ENCODE measurements around the gene SDK1.

Gene SDK1

DNA sequence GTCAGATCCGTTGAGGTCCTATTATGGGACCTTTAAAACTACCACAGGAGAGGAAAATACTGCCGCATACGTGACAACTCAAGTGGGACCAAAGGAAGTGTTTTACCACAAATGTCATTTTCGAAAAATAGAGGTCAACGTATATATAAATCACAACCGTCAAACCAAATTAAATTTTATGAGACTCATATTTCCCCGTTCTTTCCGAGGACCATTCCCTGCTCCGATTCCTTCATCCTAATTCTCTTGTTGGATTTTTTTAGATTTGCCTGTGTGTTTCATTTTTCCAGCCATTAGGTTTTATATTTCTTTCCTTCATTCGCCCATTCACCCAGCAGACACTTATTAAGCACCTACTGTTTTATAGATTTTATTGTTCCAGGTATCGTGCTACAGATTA is 797.1 kb downstream of the SDK1 start:
- Histone ChIP-seq H3K4me1 (ENCODE audit: insufficient read depth, low read length) (no peaks in the 10 kb centered on the region), H3K4me3 (ENCODE audit: low read depth in 1 of 2, low read length in 2 of 2) (no peak overlapping the region), H3K27ac (ENCODE audit: low read depth, low read length) (no peak overlapping the region), H3K27me3 (ENCODE audit: control insufficient read depth in 1 of 2, insufficient read depth in 2 of 2, low read length in 2 of 2) (no peaks in the 10 kb centered on the region), H3K36me3 (ENCODE audit: insufficient read depth, low read length) (no peaks in the 10 kb centered on the region), H3K9ac (ENCODE audit: low read length) (no peak overlapping the region), H3K9me3 (ENCODE audit: low read length) (no peaks in the 10 kb centered on the region)

DNA sequence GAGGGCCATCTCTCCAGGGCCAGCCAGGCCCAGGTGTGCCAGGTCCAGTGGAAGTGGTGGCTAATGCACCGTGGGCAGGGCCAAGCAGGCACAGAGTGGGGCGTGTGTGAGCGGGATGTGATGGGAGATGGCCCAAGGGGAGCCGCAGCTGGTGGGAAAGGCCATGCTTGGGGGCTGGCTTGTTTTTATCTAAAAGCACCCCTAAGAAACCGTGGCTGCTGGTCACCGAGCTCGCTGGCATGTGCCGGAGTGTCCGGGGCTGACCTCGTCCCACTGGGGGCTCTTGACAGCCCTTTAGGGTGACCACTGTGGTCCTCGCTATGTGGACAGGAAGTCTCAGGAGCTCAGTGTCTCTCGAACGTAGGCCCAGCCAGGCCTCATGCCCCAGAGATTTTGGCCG is 798.6 kb downstream of the SDK1 start:
- Histone ChIP-seq H3K36me3 (ENCODE audit: insufficient read depth, low read length) (no peaks in the 10 kb centered on the region), H3K9me3 (ENCODE audit: low read length) (no peaks in the 10 kb centered on the region), H3K27me3 (ENCODE audit: control insufficient read depth in 1 of 2, insufficient read depth in 2 of 2, low read length in 2 of 2) (no peaks in the 10 kb centered on the region), H3K9ac (ENCODE audit: low read length) (no peak overlapping the region), H3K4me3 (ENCODE audit: low read depth in 1 of 2, low read length in 2 of 2) (no peak overlapping the region), H3K27ac (ENCODE audit: low read depth, low read length) (no peak overlapping the region), H3K4me1 (ENCODE audit: insufficient read depth, low read length) (no peaks in the 10 kb centered on the region)

DNA sequence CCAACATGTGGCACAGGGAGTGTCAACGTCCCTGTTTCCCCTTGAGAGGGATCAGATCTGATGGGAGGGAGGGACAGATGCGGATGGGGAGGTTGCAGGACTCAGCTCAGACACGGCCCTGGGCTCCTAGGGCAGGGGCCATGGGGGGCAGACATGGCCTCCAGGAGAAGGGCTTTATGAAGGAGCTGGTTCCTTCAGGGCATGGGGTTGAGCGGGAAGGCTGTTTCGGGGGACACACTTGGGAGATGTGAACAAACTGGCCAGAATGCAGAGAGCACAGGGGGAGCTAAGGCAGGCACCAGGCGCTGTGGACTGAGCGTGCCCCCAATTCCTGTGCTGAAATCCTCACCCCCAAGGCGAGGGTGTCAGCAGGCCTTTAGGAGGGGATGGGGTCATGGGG is 799.1 kb downstream of the SDK1 start:
- no peaks in the 10 kb centered on the region for H3K9me3 ChIP-seq (ENCODE audit: low read length)

DNA sequence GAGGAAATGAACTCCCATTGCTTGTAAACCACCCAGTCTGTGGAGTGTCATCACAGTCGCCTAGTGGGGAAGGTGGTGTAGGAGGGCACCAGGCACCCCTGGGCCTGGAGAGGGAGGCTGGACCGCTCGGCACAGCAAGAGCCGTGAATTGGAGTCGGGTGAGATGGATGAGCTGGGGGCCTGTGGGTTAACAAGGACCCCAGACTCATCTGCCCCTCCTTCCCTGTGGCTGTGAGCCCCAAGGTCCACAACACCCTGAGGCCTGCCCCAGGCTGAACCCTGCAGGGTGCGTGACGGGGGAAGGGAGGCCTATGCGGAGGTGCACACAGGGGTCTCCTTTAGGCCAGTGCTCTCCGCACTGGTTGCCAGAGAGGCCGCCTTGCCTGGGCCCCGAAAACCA is 799.6 kb downstream of the SDK1 start:
- H3K36me3 ChIP-seq (ENCODE audit: insufficient read depth, low read length): no peaks in the 10 kb centered on the region
- no peaks in the 10 kb centered on the region for H3K9me3 ChIP-seq (ENCODE audit: low read length)
- H3K9ac ChIP-seq (ENCODE audit: low read length): no peak overlapping the region
- H3K27me3 ChIP-seq (ENCODE audit: control insufficient read depth in 1 of 2, insufficient read depth in 2 of 2, low read length in 2 of 2): no peaks in the 10 kb centered on the region
- no peaks in the 10 kb centered on the region for H3K4me1 ChIP-seq (ENCODE audit: insufficient read depth, low read length)
- H3K4me3 ChIP-seq (ENCODE audit: low read depth in 1 of 2, low read length in 2 of 2): no peak overlapping the region
- no peak overlapping the region for H3K27ac ChIP-seq (ENCODE audit: low read depth, low read length)

More for the DNA sequence above, 799.1 kb downstream of the SDK1 start:
- no peaks in the 10 kb centered on the region for H3K36me3 ChIP-seq (ENCODE audit: insufficient read depth, low read length)
- no peak overlapping the region for H3K27ac ChIP-seq (ENCODE audit: low read depth, low read length)
- H3K4me1 ChIP-seq (ENCODE audit: insufficient read depth, low read length): no peaks in the 10 kb centered on the region
- H3K27me3 ChIP-seq (ENCODE audit: control insufficient read depth in 1 of 2, insufficient read depth in 2 of 2, low read length in 2 of 2): no peaks in the 10 kb centered on the region
- H3K9ac ChIP-seq (ENCODE audit: low read length): no peak overlapping the region
- H3K4me3 ChIP-seq (ENCODE audit: low read depth in 1 of 2, low read length in 2 of 2): no peak overlapping the region

DNA sequence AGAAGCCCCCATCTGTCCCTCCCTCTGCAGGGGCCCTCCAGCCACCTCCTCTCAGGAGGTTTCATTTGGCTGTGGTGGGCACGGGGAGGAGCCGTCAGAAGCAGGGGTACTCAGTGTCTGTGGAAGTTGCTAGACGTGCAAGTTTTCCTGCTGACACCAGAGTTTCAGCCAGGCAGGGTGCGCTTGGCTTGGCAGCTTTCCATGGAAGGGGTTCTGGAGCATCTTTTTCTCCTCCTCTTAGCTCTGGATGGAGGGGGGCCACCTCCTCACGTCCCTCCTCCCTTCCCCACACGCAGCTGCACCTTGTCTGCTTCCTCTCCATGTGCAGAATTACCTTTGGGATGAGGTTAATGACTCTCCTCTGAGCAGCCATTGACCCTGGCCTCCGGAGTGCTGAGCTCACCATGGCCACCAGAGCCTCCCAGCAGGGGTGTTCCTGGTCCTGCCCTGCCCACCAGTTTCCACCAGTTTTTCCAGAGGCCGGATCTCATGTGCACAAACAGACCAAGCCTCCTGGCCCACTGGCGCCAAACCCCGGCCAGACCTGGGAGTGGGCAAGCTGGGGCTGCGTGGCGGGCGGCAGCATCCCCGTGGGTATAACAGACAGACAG is 801.3 kb downstream of the SDK1 start:
- Histone ChIP-seq H3K27me3 (ENCODE audit: control insufficient read depth in 1 of 2, insufficient read depth in 2 of 2, low read length in 2 of 2) (no peaks in the 10 kb centered on the region), H3K27ac (ENCODE audit: low read depth, low read length) (no peak overlapping the region), H3K9me3 (ENCODE audit: low read length) (no peaks in the 10 kb centered on the region), H3K36me3 (ENCODE audit: insufficient read depth, low read length) (no peaks in the 10 kb centered on the region), H3K9ac (ENCODE audit: low read length) (no peak overlapping the region), H3K4me1 (ENCODE audit: insufficient read depth, low read length) (no peaks in the 10 kb centered on the region), H3K4me3 (ENCODE audit: low read depth in 1 of 2, low read length in 2 of 2) (no peak overlapping the region)

DNA sequence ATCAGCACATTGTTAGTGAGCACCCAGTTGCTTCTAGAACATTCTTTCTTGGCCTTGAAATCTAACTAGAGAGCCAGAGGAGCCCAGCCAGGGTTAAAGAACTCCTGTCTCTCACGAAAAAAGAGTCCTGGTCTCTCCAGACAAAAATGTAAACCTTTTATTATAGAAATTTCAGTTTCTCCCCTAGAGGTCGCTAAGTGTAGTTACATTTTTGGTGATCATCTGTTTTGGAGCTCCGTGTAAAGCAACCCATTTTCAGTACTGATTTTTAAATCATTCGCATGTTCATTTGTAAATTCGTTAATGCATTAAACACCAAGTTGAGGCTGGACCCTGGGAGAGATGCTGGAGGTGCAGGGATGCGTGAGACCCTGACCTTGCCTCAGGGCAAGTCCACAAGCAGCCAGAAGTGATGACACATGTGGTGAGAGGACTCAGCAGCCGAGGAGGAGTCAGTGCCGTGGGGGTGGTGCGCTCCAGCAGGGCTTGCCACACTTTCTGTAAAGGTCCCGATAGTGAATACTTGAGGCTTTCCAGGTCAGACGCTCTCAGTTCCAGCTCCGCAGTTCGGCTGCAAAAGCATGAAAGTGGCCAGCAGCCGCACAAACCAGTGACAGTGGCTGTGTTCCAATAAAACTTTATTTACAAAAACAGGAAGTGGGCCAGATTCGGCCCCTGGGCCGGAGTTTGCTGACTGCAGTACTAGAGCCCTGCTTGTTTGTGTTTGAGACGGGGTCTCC is 802.5 kb downstream of the SDK1 start:
- Histone ChIP-seq H3K9me3 (ENCODE audit: low read length) (no peaks in the 10 kb centered on the region), H3K27me3 (ENCODE audit: control insufficient read depth in 1 of 2, insufficient read depth in 2 of 2, low read length in 2 of 2) (no peaks in the 10 kb centered on the region), H3K27ac (ENCODE audit: low read depth, low read length) (no peak overlapping the region), H3K9ac (ENCODE audit: low read length) (no peak overlapping the region), H3K4me3 (ENCODE audit: low read depth in 1 of 2, low read length in 2 of 2) (no peak overlapping the region), H3K36me3 (ENCODE audit: insufficient read depth, low read length) (no peaks in the 10 kb centered on the region), H3K4me1 (ENCODE audit: insufficient read depth, low read length) (no peaks in the 10 kb centered on the region)

DNA sequence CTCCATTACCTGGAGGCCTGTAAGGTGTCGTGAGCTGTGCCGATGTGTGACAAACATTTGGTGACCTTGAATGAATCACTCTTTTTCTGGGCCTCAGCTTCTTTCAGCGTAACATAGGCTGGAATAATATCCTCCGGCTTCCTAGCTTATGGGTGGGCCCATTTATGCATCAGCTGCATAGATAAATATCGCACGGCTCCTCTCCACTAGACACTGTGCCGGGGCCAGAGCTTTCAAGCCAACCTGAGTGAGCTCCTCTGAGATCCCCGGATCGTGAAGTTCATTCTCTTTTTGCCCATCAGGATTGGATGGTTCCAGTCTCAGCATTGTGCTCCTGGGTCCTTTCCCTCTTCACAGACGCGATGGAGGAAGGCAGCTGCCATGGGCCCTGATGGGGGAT is 806.8 kb downstream of the SDK1 start:
- Histone ChIP-seq H3K27ac (ENCODE audit: low read depth, low read length) (no peak overlapping the region), H3K4me3 (ENCODE audit: low read depth in 1 of 2, low read length in 2 of 2) (no peak overlapping the region)

DNA sequence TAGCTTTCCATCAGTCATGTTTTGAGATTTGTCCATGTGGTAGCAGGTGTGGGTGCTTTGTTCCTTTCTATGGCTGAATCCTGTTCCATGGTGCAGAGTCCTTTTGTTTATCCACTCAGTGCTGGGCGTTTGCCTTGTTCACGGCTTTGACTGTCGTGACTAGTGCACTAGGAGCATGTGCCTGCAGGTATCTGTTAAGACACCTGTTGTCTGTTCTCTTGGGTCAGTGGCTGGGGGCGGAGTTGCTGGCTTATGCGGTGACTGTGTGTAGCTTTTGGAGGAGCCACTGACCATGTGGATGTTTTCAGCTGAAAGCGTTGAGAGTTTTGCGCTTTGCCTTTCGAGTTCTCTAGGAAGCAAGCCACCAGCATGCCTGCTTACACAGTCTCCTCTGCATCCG is 807.9 kb downstream of the SDK1 start:
- H3K4me3 ChIP-seq (ENCODE audit: low read depth in 1 of 2, low read length in 2 of 2): no peak overlapping the region
- no peaks in the 10 kb centered on the region for H3K4me1 ChIP-seq (ENCODE audit: insufficient read depth, low read length)
- no peaks in the 10 kb centered on the region for H3K27me3 ChIP-seq (ENCODE audit: control insufficient read depth in 1 of 2, insufficient read depth in 2 of 2, low read length in 2 of 2)
- no peaks in the 10 kb centered on the region for H3K9me3 ChIP-seq (ENCODE audit: low read length)
- peaks cover 4% of the 10 kb centered on the region for H3K36me3 ChIP-seq (ENCODE audit: insufficient read depth, low read length)
- H3K27ac ChIP-seq (ENCODE audit: low read depth, low read length): no peak overlapping the region
- H3K9ac ChIP-seq (ENCODE audit: low read length): no peak overlapping the region

More for the DNA sequence above, 806.8 kb downstream of the SDK1 start:
- no peaks in the 10 kb centered on the region for H3K36me3 ChIP-seq (ENCODE audit: insufficient read depth, low read length)
- H3K27me3 ChIP-seq (ENCODE audit: control insufficient read depth in 1 of 2, insufficient read depth in 2 of 2, low read length in 2 of 2): no peaks in the 10 kb centered on the region
- H3K9ac ChIP-seq (ENCODE audit: low read length): no peak overlapping the region
- H3K4me1 ChIP-seq (ENCODE audit: insufficient read depth, low read length): no peaks in the 10 kb centered on the region
- no peaks in the 10 kb centered on the region for H3K9me3 ChIP-seq (ENCODE audit: low read length)

DNA sequence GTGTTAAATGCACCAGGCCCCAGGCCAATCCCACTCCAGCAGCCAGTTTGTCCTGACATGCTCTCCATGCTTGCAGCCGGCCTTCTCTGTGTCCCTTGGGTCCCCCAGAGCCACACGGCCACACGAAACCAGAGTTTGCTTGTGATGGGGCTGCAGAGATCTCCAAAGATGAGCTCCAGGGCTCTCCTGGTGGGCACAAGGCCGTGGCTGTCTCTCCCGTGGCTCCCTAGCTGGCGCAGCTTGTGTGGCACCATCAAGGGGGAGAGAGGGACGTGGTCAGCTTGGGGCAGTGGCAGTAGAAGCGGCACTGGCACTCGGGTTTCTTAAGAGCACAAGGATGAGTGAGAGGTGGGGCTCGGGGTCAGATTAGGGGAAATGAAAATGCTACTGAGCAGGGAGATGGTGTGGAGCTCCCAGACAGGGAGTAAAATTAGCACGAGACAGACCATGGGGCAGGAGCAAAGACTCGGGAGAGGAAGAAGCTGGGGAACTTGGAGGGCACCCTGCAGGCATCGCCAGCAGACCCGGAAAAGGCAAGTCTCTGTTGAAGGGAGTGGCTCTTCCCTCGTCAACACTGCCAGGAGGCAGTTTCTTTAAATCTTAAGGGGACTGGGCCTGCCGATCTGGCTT is 808.5 kb downstream of the SDK1 start:
- H3K4me1 ChIP-seq (ENCODE audit: insufficient read depth, low read length): no peaks in the 10 kb centered on the region
- H3K27ac ChIP-seq (ENCODE audit: low read depth, low read length): no peak overlapping the region
- H3K9me3 ChIP-seq (ENCODE audit: low read length): no peaks in the 10 kb centered on the region
- no peaks in the 10 kb centered on the region for H3K27me3 ChIP-seq (ENCODE audit: control insufficient read depth in 1 of 2, insufficient read depth in 2 of 2, low read length in 2 of 2)
- H3K36me3 ChIP-seq (ENCODE audit: insufficient read depth, low read length): peaks cover 4% of the 10 kb centered on the region
- H3K9ac ChIP-seq (ENCODE audit: low read length): no peak overlapping the region
- H3K4me3 ChIP-seq (ENCODE audit: low read depth in 1 of 2, low read length in 2 of 2): no peak overlapping the region

DNA sequence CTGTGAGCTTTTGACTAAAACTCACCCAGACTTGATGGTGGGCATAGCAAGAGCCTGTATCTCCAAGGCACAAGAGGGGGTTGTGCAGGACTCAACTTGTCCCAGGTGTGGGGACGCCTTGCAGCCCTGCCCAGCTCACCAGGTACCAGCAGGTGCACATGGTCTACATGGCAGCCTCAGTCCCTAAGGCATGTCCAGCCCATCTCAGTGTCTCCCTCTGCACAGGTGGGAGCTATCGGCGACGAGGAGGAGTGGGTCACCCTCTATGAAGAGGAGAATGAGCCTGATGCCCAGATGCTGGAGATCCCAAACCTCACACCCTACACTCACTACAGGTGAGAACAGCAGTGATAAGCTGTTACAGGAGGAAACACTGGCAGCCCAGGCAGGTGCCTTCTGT is 809.4 kb downstream of the SDK1 start:
- Histone ChIP-seq H3K36me3 (ENCODE audit: insufficient read depth, low read length) (peaks cover 12% of the 10 kb centered on the region), H3K9ac (ENCODE audit: low read length) (no peak overlapping the region), H3K4me3 (ENCODE audit: low read depth in 1 of 2, low read length in 2 of 2) (no peak overlapping the region), H3K4me1 (ENCODE audit: insufficient read depth, low read length) (no peaks in the 10 kb centered on the region), H3K27ac (ENCODE audit: low read depth, low read length) (no peak overlapping the region), H3K27me3 (ENCODE audit: control insufficient read depth in 1 of 2, insufficient read depth in 2 of 2, low read length in 2 of 2) (no peaks in the 10 kb centered on the region), H3K9me3 (ENCODE audit: low read length) (no peaks in the 10 kb centered on the region)

DNA sequence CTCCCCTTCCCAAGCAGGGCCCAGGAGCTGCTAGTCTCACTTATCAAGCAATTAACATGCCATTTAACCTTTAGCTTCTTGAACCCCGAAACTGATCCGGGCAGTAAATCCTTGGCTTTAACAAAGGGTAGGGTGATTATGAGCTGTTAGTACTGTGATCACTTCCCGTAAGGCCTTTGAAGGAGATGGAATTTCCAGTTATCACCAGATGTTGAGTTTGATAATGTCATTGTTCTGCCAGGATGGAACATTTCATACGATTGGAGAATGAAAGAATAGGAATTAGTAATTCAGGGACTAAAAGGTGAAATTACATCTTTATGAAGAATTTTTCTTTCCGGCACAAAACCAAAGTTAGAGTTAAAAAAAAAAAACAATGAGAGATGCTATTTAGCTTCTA is 810.1 kb downstream of the SDK1 start:
- Histone ChIP-seq H3K4me3 (ENCODE audit: low read depth in 1 of 2, low read length in 2 of 2) (no peak overlapping the region), H3K4me1 (ENCODE audit: insufficient read depth, low read length) (no peaks in the 10 kb centered on the region), H3K27me3 (ENCODE audit: control insufficient read depth in 1 of 2, insufficient read depth in 2 of 2, low read length in 2 of 2) (no peaks in the 10 kb centered on the region), H3K36me3 (ENCODE audit: insufficient read depth, low read length) (peaks cover 12% of the 10 kb centered on the region), H3K9me3 (ENCODE audit: low read length) (no peaks in the 10 kb centered on the region), H3K9ac (ENCODE audit: low read length) (no peak overlapping the region), H3K27ac (ENCODE audit: low read depth, low read length) (no peak overlapping the region)

Data from muscle layer of colon (tissue), 2 donors.